Stomach (tissue), 9 donors: ENCODE results near the gene NCOA5. TPM values are rescaled to one million over a fixed set of nuclear protein-coding genes. Genes with fewer than 3 reads are reported as not detected.

Source experiments
- DNase-seq, 2 donors: peaks; one replicate each; pipeline versions ENCODE4 v3.0.0 to v3.0.0-alpha.2; 2013 to 2019
- H3K27ac ChIP-seq, 5 donors: fragments of 200-600 bp in 4 of 5; sonication (generic) in 4 of 5; one replicate each; pipeline ENCODE4 v1.5.1; 2013 to 2019; ENCODE audit warnings: mild to moderate bottlenecking in 1 of 5, moderate library complexity in 1 of 5
- H3K27me3 ChIP-seq, 3 donors: fragments of 200-600 bp; sonication (generic); one replicate each; pipeline ENCODE4 v1.5.1; 2017 to 2019; ENCODE audit warnings: mixed run types in 1 of 3
- H3K36me3 ChIP-seq, 4 donors: fragments of 200-600 bp; sonication (generic); 1 replicate in 3 of 4; 2 replicates in 1 of 4; pipeline ENCODE4 v1.5.1; 2016 to 2019
- H3K4me1 ChIP-seq, 4 donors: fragments of 200-600 bp; sonication (generic); one replicate each; pipeline ENCODE4 v1.5.1; 2016 to 2019
- H3K4me3 ChIP-seq, 4 donors: fragments of 200-600 bp; sonication (generic) in 3 of 4; one replicate each; pipeline ENCODE4 v1.5.1; 2016 to 2019; ENCODE audit warnings: mild to moderate bottlenecking in 1 of 4
- H3K9me3 ChIP-seq, 4 donors: fragments of 200-600 bp; sonication (generic); one replicate each; pipeline ENCODE4 v1.5.1; 2016 to 2019
- EP300 ChIP-seq: sonication (generic); formaldehyde crosslinking; IDR thresholded peaks from one replicate; pipeline ENCODE4 v1.6.1; 2017; ENCODE audit warnings: antibody characterized with exemption
- POLR2A ChIP-seq, 4 donors: fragments of 450-650 bp; IDR thresholded peaks; one replicate each; pipeline ENCODE4 v1.6.1; 2016; ENCODE audit warnings: antibody characterized with exemption in 4 of 4, control low read depth in 2 of 4, mild to moderate bottlenecking in 1 of 4, moderate library complexity in 1 of 4
- POLR2AphosphoS5 ChIP-seq, 3 donors: sonication (generic); formaldehyde crosslinking; IDR thresholded peaks; one replicate each; pipeline ENCODE4 v1.6.1; 2016; ENCODE audit warnings: antibody characterized with exemption in 3 of 3
- WGBS, 5 donors: extraction: QIAGEN DNeasy Blood & Tissue Kit in 3 of 5; methylation state at CpG; one replicate each; pipeline versions ENCODE4 v1.1.5 to v1.1.7; 2013 to 2018; 5-methylcytosine and 5-hydroxymethylcytosine counted together
- intact Hi-C: fragments of 100-400 bp; cut with DNase I; formaldehyde crosslinking; loops from one replicate; pipeline ENCODE4 v1.15.1; 2023; ENCODE audit warnings: low total_unique reads
- polyA plus RNA-seq, 3 donors: library from polyadenylated mRNA; stranded (reverse); fragments of 200-250 nt; gene quantifications; one replicate each; pipeline ENCODE4 v1.2.3, GENCODE V29; 2013
- total RNA-seq, 5 donors: library from RNA; depleted of rRNA; stranded (reverse); fragments of >200 nt; gene quantifications; one replicate each; pipeline versions ENCODE4 v1.1.0 to v1.2.3, GENCODE V29; 2014 to 2016
- TF ChIP-seq, protein P1 (sequence below), 7 experiments: fragments of 450-650 bp in 4 of 7; fragments of 200-600 bp in 3 of 7; sonication (generic) in 3 of 7; IDR thresholded peaks; one replicate each; pipeline ENCODE4 v1.5.1; 2016 to 2019; ENCODE audit warnings: antibody characterized with exemption in 7 of 7, control low read depth in 2 of 7, mild to moderate bottlenecking in 1 of 7
- donor health status: healthy with polysubstance abuse.
- donor health status: Bipolar disorder and iron deficiency.
- donor health status: healthy.

The NCOA5 gene
- total and polyA plus RNA-seq, 8 donors = 4.3 to 58.9 (median 11.4) TPM

DNA sequence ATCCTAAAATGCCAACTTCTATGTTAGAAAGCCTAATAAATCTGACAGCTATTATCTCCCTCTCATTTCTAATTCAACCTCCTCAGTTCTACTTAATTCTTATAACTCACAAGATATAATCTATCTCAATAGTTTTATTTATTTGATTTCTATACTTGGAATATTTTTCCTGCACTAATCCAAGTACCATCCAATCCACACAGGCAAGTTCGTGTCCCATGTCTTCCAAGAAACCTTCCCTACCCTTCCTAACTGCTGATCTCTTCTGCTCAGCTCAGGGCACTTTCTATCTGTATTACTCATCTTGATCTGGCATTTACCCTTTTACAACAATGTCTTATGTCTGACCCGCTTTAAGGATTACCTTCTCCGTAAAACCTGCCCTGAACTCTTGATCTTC lies 18.2 kb downstream of the NCOA5 start:
- H3K27ac ChIP-seq = no peak overlapping the region
- H3K36me3 ChIP-seq = peaks cover 47 to 72% (median 68%) of the 10 kb centered on the region in 4 donors
- H3K27me3 ChIP-seq = no peaks in the 10 kb centered on the region
- 92 to 97% (median 93%) methylated on average over 3 of the region's 3 CpGs for WGBS, 5 donors
- intact Hi-C loops = no loop called here
- TF ChIP-seq, protein P1, sequence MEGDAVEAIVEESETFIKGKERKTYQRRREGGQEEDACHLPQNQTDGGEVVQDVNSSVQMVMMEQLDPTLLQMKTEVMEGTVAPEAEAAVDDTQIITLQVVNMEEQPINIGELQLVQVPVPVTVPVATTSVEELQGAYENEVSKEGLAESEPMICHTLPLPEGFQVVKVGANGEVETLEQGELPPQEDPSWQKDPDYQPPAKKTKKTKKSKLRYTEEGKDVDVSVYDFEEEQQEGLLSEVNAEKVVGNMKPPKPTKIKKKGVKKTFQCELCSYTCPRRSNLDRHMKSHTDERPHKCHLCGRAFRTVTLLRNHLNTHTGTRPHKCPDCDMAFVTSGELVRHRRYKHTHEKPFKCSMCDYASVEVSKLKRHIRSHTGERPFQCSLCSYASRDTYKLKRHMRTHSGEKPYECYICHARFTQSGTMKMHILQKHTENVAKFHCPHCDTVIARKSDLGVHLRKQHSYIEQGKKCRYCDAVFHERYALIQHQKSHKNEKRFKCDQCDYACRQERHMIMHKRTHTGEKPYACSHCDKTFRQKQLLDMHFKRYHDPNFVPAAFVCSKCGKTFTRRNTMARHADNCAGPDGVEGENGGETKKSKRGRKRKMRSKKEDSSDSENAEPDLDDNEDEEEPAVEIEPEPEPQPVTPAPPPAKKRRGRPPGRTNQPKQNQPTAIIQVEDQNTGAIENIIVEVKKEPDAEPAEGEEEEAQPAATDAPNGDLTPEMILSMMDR (IDR thresholded peaks at IDR 0.05) = no peak
- TF ChIP-seq POLR2AphosphoS5 (IDR thresholded peaks at IDR 0.05) = no peak
- TF ChIP-seq EP300 = no peak
- TF ChIP-seq POLR2A (IDR thresholded peaks at IDR 0.05) = no peak
- H3K4me3 ChIP-seq = no peak overlapping the region
- peaks cover 0 to 27% (median 0%) of the 10 kb centered on the region in 4 donors for H3K4me1 ChIP-seq
- no peaks in the 10 kb centered on the region for H3K9me3 ChIP-seq
- DNase-seq = no peak

DNA sequence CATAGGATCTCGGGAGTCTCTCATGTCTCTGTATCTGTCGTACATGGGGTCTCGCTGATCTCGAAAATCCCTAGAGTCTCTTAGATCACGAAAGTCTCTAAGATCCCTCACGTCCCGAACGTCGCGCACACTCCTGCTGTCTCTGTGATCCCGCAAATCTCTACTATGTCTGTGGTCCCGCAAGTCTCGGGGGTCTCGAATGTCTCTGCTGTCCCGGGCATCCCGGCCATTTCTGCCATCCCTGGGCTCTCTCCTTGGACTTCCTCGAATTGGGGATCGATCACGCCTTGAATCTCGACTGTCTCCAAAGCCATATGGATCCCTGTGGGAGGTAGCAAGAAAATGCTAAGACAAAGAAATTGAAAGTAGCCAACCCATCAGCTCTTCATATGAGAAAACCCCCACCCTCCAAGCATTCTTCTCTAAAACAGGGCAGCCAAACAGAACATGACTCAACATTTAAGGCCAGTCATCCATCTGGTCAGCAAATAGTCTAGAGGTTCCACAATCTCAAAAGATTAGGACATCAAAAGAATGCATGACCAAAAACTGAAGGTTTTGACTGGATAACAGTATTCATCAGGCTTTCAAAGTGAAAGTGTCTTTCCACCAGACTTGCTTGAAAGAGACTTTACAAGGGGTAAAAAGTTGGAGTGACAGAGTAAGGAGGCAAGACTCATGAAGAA lies 19.4 kb downstream of the NCOA5 start:
- intact Hi-C loops = no loop called here
- DNase-seq = no peak
- 94 to 97% (median 96%) methylated on average over 20 of the region's 20 CpGs for WGBS, 5 donors
- Histone ChIP-seq H3K27me3 (no peaks in the 10 kb centered on the region), H3K4me3 (no peak overlapping the region), H3K27ac (no peak overlapping the region), H3K4me1 (peaks cover 0 to 27% (median 0%) of the 10 kb centered on the region in 4 donors), H3K36me3 (peaks cover 55 to 76% (median 73%) of the 10 kb centered on the region in 4 donors), H3K9me3 (no peaks in the 10 kb centered on the region)
- TF ChIP-seq, protein P1 (IDR thresholded peaks at IDR 0.05) = no peak
- TF ChIP-seq POLR2A (IDR thresholded peaks at IDR 0.05) (no peak), POLR2AphosphoS5 (IDR thresholded peaks at IDR 0.05) (no peak), EP300 (no peak)

DNA sequence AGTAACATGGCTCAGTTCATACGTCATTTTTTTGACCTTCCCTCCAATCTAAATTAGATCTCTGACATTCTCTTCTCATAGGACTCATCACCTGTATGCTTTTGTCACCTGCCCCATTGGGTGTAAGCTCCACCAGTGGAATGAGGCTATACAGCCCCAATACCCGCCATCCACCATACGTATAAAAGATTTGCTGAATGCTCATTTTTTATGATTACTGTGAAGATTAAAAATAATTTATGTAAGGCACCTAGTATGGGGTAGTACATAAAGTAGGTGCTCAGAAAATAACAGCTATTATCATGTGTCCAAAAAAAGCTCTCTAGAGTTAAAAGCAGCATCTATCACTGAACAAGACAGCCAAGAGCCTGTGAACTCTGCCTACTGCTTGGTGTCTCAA lies 24.1 kb downstream of the NCOA5 start:
- no peak overlapping the region for H3K27ac ChIP-seq
- H3K36me3 ChIP-seq = peaks cover 83 to 99% (median 98%) of the 10 kb centered on the region in 4 donors
- TF ChIP-seq POLR2A (IDR thresholded peaks at IDR 0.05) = no peak
- TF ChIP-seq, protein P1 (IDR thresholded peaks at IDR 0.05) = no peak
- no peak for TF ChIP-seq POLR2AphosphoS5 (IDR thresholded peaks at IDR 0.05)
- TF ChIP-seq EP300 = no peak
- no peaks in the 10 kb centered on the region for H3K9me3 ChIP-seq
- intact Hi-C loops = no loop called here
- WGBS, 5 donors = 93 to 99% (median 95%) methylated on average over 3 of the region's 3 CpGs
- H3K27me3 ChIP-seq = no peaks in the 10 kb centered on the region
- peaks cover 0 to 9% (median 3%) of the 10 kb centered on the region in 4 donors for H3K4me1 ChIP-seq
- no peak for DNase-seq
- H3K4me3 ChIP-seq = no peak overlapping the region

DNA sequence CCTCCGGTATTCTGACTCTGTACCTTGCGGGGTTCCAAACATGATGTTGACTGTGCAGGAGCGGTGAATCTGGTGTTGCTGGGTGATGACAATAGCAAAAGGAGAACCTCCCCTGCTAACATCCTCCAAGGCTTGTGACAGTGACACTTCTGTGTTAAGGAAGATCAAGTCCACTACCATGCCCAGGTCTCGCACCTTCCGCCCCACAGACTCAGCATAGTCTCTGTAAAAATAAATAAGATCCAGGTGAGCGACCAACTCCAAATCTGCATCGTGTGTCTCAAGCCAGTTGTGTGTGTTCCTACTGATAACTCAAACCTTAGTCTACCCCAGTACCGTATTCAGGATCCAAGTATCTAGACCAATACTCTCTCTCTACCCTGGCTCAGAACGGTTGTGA lies 24.8 kb downstream of the NCOA5 start:
- no peak for TF ChIP-seq POLR2A (IDR thresholded peaks at IDR 0.05)
- TF ChIP-seq, protein P1 (IDR thresholded peaks at IDR 0.05) = no peak
- TF ChIP-seq EP300 = no peak
- TF ChIP-seq POLR2AphosphoS5 (IDR thresholded peaks at IDR 0.05) = no peak
- Histone ChIP-seq H3K9me3 (no peaks in the 10 kb centered on the region), H3K27me3 (no peaks in the 10 kb centered on the region), H3K4me1 (peaks cover 0 to 16% (median 6%) of the 10 kb centered on the region in 4 donors), H3K36me3 (peaks cover 80 to 100% (median 100%) of the 10 kb centered on the region in 4 donors), H3K27ac (no peak overlapping the region), H3K4me3 (no peak overlapping the region)
- intact Hi-C loops = no loop called here
- WGBS, 5 donors = 94 to 96% (median 95%) methylated on average over 9 of the region's 9 CpGs
- DNase-seq = no peak
